ENCODE results near the gene SGK1.
"Not testable (repeated sequence)": the region's sequence is repeated elsewhere in the genome, so short reads cannot be mapped to it uniquely, and the experiment has no call there.

Gene SGK1

DNA sequence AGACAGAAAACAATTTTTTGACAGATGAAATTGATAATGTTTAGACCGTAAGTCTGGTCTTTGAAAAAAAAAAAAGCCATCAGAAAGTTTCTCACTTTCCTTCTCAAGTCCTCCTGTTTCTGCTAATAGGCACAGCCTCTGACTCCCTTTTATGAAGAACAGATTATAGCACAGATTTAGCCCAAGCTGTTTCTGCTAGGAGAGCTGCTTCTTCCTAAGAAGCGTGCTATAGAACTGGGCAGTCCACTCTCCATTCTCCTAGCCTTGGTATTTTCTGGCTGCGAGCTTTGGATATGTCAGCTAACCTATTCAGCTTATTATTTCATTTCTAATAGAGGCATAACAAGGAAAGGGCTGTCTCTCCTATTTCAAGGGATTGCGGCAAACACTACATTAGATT is 112.5 kb downstream of the SGK1 start:
- FAIRE-seq (no peak), DNase-seq (ENCODE audit: insufficient read length, low spot score) (no peak)
- TF ChIP-seq POLR2AphosphoS5 (IDR thresholded peaks at IDR 0.05; ENCODE audit: low read depth, low read length) (no peak), PAX5 (IDR thresholded peaks at IDR 0.05; ENCODE audit: insufficient read depth, low read length, severe bottlenecking) (no peak), SPI1 (IDR thresholded peaks at IDR 0.05; ENCODE audit: low read depth, low read length) (no peak)

DNA sequence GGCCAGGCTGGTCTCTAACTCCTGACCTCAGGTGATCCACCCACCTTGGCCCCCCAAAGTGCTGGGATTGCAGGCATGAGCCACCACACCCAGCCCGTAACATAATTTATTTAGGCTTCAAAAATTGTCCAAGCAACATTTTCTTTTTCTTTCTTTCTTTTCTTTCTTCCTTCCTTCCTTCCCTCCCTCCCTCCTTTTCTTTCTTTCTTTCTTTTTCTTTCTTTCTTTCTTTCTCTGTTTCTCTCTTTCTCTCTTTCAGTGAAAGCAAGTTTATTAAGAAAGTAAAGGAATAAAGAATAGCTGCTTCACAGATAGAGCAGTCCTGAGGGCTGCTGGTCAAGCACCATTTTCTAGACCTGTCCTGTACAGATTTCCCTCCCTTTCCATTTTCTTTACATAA is 113.2 kb downstream of the SGK1 start:
- FAIRE-seq; DNase-seq (ENCODE audit: insufficient read length, low spot score): not testable (repeated sequence)

DNA sequence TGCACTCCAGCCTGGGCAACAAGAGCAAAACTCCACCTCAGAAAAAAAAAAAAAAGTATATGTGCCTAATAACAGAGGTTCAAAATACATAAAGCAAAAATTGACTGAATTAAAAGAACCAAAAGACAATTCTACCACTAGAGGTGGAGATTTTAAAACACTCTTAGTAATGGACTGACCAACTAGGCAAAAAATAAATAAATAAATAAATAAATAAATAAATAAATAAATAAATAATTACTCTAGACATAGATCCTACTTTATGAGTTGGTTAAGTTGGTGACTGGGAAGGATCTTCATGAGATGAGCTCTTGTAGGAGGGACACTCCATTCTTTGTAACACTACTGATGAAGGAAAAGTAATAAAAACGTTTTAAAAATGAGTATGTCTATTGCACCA is 113.9 kb downstream of the SGK1 start:
- FAIRE-seq (no peak), DNase-seq (ENCODE audit: insufficient read length, low spot score) (no peak)
- TF ChIP-seq SPI1 (IDR thresholded peaks at IDR 0.05; ENCODE audit: low read depth, low read length) (no peak), POLR2A (IDR thresholded peaks at IDR 0.05; ENCODE audit: low read depth, low read length) (no peak), TAF1 (IDR thresholded peaks at IDR 0.05; ENCODE audit: low read depth, low read length) (no peak), POLR2AphosphoS5 (IDR thresholded peaks at IDR 0.05; ENCODE audit: low read depth, low read length) (no peak), POU2F2 (IDR thresholded peaks at IDR 0.05; ENCODE audit: low read depth, low read length) (no peak), PAX5 (IDR thresholded peaks at IDR 0.05; ENCODE audit: insufficient read depth, low read length, severe bottlenecking) (no peak)

DNA sequence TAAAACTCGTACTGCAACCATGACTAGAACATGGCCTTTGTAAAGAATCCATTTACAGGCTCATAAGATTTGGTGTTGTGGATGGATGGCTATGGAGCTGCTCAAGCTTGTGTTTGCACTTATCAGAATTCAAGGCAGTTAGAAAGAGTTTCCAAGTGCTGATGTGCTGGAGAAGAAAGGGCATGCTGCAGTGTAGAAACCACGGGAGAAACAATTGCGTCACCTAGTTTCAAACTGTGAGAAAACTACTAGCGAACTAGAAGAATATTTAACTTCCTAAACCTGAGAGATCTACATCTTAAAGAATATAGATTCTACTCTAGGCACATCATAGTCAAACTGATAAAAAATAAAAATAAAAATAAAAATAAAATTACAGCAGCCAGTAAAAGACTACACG is 116.2 kb downstream of the SGK1 start:
- FAIRE-seq, result no peak
- no peak for DNase-seq (ENCODE audit: insufficient read length, low spot score)
- TF ChIP-seq POLR2A (IDR thresholded peaks at IDR 0.05; ENCODE audit: low read depth, low read length), result no peak
- no peak for TF ChIP-seq POU2F2 (IDR thresholded peaks at IDR 0.05; ENCODE audit: low read depth, low read length)
- no peak for TF ChIP-seq PAX5 (IDR thresholded peaks at IDR 0.05; ENCODE audit: insufficient read depth, low read length, severe bottlenecking)
- no peak for TF ChIP-seq POLR2AphosphoS5 (IDR thresholded peaks at IDR 0.05; ENCODE audit: low read depth, low read length)
- no peak for TF ChIP-seq TAF1 (IDR thresholded peaks at IDR 0.05; ENCODE audit: low read depth, low read length)
- no peak for TF ChIP-seq SPI1 (IDR thresholded peaks at IDR 0.05; ENCODE audit: low read depth, low read length)

DNA sequence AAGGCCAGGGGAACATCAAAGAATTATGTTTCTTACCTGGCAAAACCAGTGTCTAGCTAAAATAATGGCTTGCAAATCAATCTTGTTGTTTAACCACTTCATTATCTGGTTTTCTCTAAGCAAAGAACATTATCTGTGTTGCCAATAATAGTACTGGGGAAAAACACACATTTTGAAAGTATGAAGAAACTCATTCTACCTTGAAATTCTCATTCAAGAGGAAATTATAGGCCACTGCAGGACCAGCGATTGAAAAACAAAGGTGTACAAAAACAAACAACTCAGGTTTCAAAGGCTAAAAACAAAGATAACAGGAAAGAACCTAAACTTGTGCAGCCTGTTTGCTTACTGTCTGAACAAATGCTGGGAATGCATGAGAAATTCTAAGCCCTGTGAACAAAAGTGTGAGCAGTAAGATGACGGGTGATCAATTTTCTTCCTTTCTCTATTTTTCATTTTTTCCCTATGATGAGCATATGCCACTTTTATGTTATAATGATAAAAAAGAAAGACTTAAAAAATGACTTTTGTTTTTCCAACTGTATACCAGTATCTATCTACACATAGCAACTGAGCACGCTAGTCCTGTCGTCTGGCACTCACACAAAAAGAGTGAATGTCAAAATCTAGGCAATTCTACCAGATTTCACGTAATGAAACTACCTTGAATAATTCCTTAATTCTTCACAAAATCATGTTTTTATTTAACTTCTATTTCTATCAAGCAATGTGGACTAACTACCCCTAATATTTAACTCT is 117.9 kb downstream of the SGK1 start:
- no peak for DNase-seq (ENCODE audit: insufficient read length, low spot score)
- TF ChIP-seq SPI1 (IDR thresholded peaks at IDR 0.05; ENCODE audit: low read depth, low read length) (no peak), POLR2AphosphoS5 (IDR thresholded peaks at IDR 0.05; ENCODE audit: low read depth, low read length) (no peak), TAF1 (IDR thresholded peaks at IDR 0.05; ENCODE audit: low read depth, low read length) (no peak), POU2F2 (IDR thresholded peaks at IDR 0.05; ENCODE audit: low read depth, low read length) (no peak), PAX5 (IDR thresholded peaks at IDR 0.05; ENCODE audit: insufficient read depth, low read length, severe bottlenecking) (no peak), POLR2A (IDR thresholded peaks at IDR 0.05; ENCODE audit: low read depth, low read length) (no peak)
- peak; percentile 9 for FAIRE-seq

DNA sequence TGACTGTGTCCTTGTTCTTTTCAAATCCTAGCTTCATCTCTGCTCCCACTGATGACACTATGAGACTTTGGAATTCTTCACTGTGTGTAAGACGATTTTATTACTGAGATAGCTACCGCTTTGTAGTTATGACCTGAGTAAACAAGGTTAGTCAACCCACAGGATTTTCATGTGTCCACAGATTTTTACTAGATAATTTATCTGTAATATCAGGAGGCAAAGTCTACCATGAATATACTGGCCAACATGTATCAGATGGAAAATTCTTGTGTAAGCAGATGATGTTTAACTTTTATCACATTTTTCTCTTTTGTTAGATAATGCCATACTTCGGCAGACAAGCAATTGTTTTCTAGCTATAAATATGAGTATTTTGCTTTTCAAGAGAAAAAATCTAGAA is 119.8 kb downstream of the SGK1 start:
- TF ChIP-seq TAF1 (IDR thresholded peaks at IDR 0.05; ENCODE audit: low read depth, low read length) (no peak), POLR2A (IDR thresholded peaks at IDR 0.05; ENCODE audit: low read depth, low read length) (no peak), PAX5 (IDR thresholded peaks at IDR 0.05; ENCODE audit: insufficient read depth, low read length, severe bottlenecking) (no peak), POU2F2 (IDR thresholded peaks at IDR 0.05; ENCODE audit: low read depth, low read length) (no peak), SPI1 (IDR thresholded peaks at IDR 0.05; ENCODE audit: low read depth, low read length) (no peak), POLR2AphosphoS5 (IDR thresholded peaks at IDR 0.05; ENCODE audit: low read depth, low read length) (no peak)
- DNase-seq (ENCODE audit: insufficient read length, low spot score), result no peak
- no peak for FAIRE-seq

DNA sequence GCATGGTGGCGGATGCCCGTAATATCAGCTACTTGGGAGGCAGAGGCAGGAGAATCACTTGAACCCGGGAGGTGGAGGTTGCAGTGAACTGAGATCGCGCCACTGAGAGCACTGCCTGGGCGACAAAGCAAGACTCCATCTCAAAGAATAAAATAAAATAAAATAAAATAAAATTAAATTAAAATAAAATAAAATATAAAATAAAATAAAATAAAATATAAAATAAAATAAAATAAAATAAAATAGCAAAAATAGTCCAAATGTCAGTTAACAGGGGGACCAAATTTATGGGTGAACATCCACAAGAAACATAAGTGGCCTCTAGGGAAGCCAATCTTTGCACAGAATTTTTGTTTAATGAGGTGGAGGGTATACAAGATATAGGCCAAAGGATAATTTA is 120.2 kb downstream of the SGK1 start:
- FAIRE-seq; DNase-seq (ENCODE audit: insufficient read length, low spot score): not testable (repeated sequence)

DNA sequence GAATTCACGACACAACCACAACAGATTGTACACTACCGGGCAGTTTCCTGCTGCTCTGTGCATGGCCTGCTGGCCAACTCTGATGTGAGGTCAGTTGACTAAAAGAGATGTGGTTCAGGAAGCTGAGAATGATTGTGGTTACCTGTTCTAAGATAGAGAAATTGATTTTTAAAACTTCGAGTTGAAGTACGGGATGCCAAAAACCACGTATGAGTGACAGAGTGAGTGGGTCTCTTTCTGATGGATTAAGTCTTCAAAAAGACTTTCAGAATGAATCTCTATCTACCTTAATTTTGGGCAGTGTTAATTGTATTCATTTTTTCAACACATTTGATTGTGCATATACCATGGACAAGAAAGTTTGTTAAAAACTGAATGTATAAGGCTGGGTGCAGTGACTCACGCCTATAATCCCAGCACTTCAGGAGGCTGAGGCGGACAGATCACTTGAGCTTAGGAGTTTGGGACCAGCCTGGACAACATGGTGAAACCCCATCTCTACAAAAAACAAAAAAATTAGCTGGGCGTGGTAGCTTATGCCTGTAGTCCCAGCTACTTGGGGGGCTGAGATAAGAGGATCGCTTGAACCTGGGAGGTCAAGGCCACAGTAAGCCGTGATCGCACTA is 121.2 kb downstream of the SGK1 start:
- no peak for DNase-seq (ENCODE audit: insufficient read length, low spot score)
- FAIRE-seq, result peak; percentile 47
- TF ChIP-seq POLR2AphosphoS5 (IDR thresholded peaks at IDR 0.05; ENCODE audit: low read depth, low read length) (no peak), SPI1 (IDR thresholded peaks at IDR 0.05; ENCODE audit: low read depth, low read length) (no peak), PAX5 (IDR thresholded peaks at IDR 0.05; ENCODE audit: insufficient read depth, low read length, severe bottlenecking) (no peak), POU2F2 (IDR thresholded peaks at IDR 0.05; ENCODE audit: low read depth, low read length) (no peak)

DNA sequence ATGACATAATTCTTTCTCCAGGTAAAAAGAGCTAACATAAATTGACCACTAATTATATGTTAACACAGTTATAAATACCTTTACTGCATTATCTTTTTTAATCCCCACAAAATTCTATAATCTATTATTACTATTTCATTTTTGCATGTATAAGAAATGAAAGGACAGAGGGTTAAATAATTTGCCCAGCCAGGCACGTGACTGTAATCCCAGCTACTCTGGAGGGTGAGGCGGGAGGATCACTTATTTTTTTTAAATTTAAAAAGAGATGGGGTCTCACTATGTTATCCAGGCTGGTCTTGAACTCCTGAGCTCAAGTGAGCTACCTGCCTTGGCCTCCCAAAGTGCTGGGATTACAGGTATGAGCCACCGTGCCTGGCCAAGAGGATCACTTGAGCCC is 121.9 kb downstream of the SGK1 start:
- DNase-seq (ENCODE audit: insufficient read length, low spot score) (no peak), FAIRE-seq (no peak)
- TF ChIP-seq TAF1 (IDR thresholded peaks at IDR 0.05; ENCODE audit: low read depth, low read length) (no peak), POLR2A (IDR thresholded peaks at IDR 0.05; ENCODE audit: low read depth, low read length) (no peak)

DNA sequence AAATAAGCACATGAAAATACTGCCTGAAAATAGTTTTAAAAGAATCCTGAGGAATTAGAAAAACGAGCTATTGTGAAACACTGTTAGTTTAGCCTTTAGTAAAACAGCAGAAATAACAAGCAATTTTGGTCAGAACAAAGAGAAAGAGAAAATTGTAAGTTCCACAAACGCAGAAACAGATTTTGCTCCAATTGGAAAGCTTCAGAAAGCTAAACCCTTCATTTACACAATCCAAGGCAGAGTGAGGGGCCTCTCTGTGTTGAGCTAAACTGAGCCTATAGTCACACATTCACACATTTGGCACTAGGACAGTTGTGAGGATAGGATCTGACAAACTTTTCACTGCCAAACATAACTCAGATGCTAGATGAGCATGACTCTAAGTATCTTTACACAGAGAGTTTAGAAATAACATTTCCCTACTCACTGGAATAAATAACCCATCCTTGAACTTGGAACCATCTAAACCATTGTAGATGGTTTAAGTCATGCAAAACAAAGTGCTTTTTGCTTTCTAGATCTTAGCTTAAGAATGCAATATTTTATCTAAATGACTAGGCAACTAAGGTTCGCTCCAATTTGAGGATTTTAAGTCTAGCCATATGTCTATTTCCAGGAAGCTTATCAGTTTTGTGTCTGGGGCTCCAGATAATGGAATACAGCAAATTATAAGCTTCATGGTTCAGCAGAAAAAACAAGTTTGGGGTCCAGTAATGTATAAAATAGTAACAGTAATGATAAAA is 122.6 kb downstream of the SGK1 start:
- no peak for FAIRE-seq

More for the DNA sequence above, 122.6 kb downstream of the SGK1 start:
- no peak for TF ChIP-seq POU2F2 (IDR thresholded peaks at IDR 0.05; ENCODE audit: low read depth, low read length)
- TF ChIP-seq POLR2AphosphoS5 (IDR thresholded peaks at IDR 0.05; ENCODE audit: low read depth, low read length), result no peak
- TF ChIP-seq TAF1 (IDR thresholded peaks at IDR 0.05; ENCODE audit: low read depth, low read length), result no peak
- no peak for TF ChIP-seq PAX5 (IDR thresholded peaks at IDR 0.05; ENCODE audit: insufficient read depth, low read length, severe bottlenecking)
- TF ChIP-seq SPI1 (IDR thresholded peaks at IDR 0.05; ENCODE audit: low read depth, low read length), result no peak
- TF ChIP-seq POLR2A (IDR thresholded peaks at IDR 0.05; ENCODE audit: low read depth, low read length), result no peak
- no peak for DNase-seq (ENCODE audit: insufficient read length, low spot score)
